ACC112 (cell line): ENCODE results near the gene KRTAP12-4.
"Not testable (repeated sequence)": the region's sequence is repeated elsewhere in the genome, so short reads cannot be mapped to it uniquely, and the experiment has no call there.

Experiments
- H2AFZ ChIP-seq: fragments of 200-600 bp; sonication (generic); one replicate; pipeline ENCODE4 v1.6.0; 2017; ENCODE audit warnings: antibody characterized with exemption, low read length; ENCODE audit not compliant: unreplicated experiment
- H3K27ac ChIP-seq: fragments of 200-600 bp; sonication (generic); 2 replicates; pipeline ENCODE4 v1.5.1; 2014; ENCODE audit warnings: low read depth, mild to moderate bottlenecking, antibody characterized with exemption, low read length, moderate library complexity
- H3K27me3 ChIP-seq: fragments of 200-600 bp; sonication (generic); 2 replicates; pipeline ENCODE4 v1.6.1; 2014; ENCODE audit warnings: mild to moderate bottlenecking, antibody characterized with exemption, low read length, moderate library complexity, mixed read lengths; ENCODE audit not compliant: insufficient read depth
- H3K36me3 ChIP-seq: fragments of 200-600 bp; sonication (generic); 2 replicates; pipeline ENCODE4 v1.6.1; 2016; ENCODE audit warnings: mild to moderate bottlenecking, antibody characterized with exemption, low read length, moderate library complexity, mixed read lengths; ENCODE audit not compliant: insufficient read depth
- H3K4me1 ChIP-seq: fragments of 200-600 bp; sonication (generic); one replicate; pipeline ENCODE4 v1.6.1; 2016; ENCODE audit warnings: low read length, mixed read lengths; ENCODE audit not compliant: insufficient read depth, unreplicated experiment, control insufficient read depth
- H3K4me3 ChIP-seq: fragments of 200-600 bp; sonication (generic); 2 replicates; pipeline ENCODE4 v1.5.1; 2014; ENCODE audit warnings: mild to moderate bottlenecking, low read depth, low read length
- H3K79me2 ChIP-seq: fragments of 200-600 bp; sonication (generic); one replicate; pipeline ENCODE4 v1.6.0; 2016; ENCODE audit warnings: low read length; ENCODE audit not compliant: control insufficient read depth, unreplicated experiment, insufficient read depth

The KRTAP12-4 gene

DNA sequence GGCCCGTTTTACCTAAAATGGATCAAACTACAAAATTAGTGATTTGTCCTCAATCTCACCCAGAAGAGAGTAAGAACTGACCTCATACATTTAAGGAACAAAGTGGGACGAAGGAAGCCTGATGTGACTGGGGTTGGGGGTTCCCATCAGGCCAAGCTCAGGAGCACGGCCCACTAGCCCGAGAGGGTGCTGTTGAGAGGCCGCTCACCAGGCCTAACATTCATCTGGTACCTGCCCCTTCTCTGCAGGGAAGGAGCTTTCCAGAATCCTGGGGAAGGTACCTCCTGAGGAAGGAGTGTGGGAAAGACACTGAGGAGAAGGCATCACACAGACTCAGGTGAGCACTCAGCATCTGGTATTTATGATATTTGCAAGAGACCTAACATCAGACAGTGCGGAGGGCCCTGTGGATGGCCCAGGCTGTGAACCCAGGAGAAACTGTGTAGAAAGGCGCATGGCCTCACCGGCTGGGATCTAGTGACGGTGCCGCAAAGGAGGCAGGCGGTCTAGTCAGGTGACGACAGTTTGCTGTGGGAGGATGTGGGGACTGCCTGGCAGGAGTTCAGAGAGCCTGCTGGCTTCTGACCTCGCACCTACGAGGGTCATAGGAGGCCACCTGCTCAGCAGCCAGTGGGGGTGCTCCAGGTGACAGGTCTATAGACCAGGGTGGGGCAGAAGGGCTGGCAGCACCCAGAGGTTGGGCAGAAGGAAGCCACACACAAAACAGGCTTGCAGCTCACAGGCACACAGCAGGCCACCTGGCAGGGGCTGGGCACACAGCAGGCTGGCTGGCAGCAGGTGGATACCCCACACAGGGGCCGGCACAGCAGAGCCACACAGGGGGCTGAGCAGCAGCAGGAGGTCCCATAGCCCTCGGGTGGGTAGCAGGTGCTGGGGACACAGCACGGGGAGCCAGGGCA, 543 bp downstream of the KRTAP12-4 start:
- no peaks in the 10 kb centered on the region for H3K36me3 ChIP-seq
- no peak overlapping the region for H3K4me3 ChIP-seq
- H2AFZ ChIP-seq = no peak overlapping the region
- H3K27me3 ChIP-seq = peaks cover 18% of the 10 kb centered on the region; the same call in 1 of the 2 replicates
- H3K4me1 ChIP-seq = no peaks in the 10 kb centered on the region
- H3K79me2 ChIP-seq = no peaks in the 10 kb centered on the region
- no peak overlapping the region for H3K27ac ChIP-seq

DNA sequence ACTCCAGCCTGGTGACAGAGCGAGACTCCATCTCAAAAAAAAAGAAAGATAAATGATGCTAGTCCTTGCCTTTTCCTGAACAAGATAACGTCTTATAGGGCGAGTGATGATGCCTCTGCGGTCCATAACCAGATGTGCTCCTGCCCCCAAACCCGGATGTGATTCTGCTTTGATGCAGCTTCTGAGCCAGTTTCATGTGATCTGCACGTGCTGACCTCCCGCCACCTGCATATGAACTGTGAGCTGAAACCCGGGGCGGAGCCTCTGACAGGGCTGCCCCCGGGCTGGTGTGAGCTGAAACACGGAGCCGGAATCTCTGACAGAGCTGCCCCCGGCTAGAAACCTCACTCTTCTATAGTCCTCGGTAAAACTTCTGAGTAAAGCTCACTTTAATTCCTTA, 1.3 kb downstream of the KRTAP12-4 start:
- peaks cover 21% of the 10 kb centered on the region for H3K27me3 ChIP-seq
- H3K36me3 ChIP-seq = no peaks in the 10 kb centered on the region
- H3K27ac ChIP-seq = no peak overlapping the region
- H3K4me1 ChIP-seq = no peaks in the 10 kb centered on the region
- H3K4me3 ChIP-seq = no peak overlapping the region
- H3K79me2 ChIP-seq = no peaks in the 10 kb centered on the region
- no peak overlapping the region for H2AFZ ChIP-seq

DNA sequence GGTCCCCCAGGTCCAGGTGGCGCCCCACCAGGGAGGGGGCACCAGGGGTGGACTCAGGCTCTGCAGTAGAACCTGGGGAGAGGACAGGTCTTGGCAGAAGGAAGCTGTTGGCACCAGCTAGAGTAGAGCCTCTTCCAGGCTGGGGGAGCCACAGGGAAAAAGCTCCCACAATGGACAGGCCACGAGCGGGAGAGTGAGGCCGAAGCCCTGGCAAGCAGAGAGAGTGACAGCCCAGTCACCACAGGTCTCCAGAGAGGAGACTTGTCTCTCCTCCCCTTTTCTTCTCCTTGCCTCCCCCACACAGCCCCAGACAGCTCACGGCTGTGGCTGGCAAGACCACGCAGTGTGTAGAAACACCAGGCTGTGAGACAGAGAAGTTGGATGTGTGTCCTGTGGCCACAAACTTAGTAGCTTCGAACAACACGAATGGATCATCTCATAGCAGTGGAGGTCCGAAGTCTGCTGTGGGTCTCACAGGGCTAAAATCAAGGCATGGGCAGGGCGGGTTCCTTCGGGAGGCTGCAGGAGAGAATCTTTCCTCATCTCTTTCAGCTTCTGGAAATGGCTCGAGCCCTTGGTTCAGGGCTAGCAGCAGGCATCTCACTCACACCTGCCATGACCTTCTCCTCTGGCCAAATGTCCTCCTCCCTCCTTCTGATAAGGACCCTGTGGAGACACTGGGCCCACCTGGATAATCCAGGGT, 3.3 kb downstream of the KRTAP12-4 start:
- no peaks in the 10 kb centered on the region for H3K4me1 ChIP-seq
- H3K27ac ChIP-seq = no peak overlapping the region
- no peaks in the 10 kb centered on the region for H3K36me3 ChIP-seq
- no peak overlapping the region for H2AFZ ChIP-seq
- H3K79me2 ChIP-seq = no peaks in the 10 kb centered on the region
- H3K4me3 ChIP-seq = no peak overlapping the region
- peaks cover 28% of the 10 kb centered on the region for H3K27me3 ChIP-seq

DNA sequence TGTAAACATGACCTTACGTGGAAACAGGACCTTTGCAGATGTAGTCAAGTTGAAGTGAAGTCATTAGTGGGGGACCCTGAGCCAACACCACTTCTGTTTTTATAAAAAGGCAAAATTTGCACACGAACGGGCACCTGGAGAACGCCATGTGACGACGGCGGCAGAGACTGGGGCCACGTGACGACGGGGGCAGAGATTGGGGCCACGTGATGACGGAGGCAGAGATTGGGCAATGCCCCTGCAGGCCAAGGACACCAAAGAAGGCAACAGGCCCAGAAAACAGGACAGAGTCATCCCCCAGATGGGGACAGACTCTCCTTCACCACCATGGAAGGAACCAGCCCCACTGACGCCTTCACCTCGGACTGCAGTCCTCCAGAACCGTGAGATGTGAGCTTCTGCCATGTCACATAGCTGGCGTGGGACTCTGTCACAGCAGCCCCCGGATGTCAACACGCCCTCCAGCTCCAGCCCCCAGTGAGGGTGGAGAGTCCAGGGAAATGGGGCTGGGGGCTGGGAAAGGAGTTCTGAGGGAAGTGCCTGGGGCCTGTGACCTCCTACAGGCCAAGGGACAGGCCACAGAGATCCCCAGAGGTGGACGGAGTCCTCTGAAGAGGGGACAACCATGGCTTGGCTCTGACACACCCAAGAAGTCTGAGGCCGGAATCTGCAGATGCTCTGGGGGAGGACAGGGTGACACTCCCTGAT, 4.0 kb downstream of the KRTAP12-4 start:
- H3K4me1 ChIP-seq = no peaks in the 10 kb centered on the region
- no peak overlapping the region for H3K4me3 ChIP-seq
- H3K27ac ChIP-seq = no peak overlapping the region
- H2AFZ ChIP-seq = no peak overlapping the region
- peaks cover 28% of the 10 kb centered on the region for H3K27me3 ChIP-seq
- H3K36me3 ChIP-seq = no peaks in the 10 kb centered on the region
- no peaks in the 10 kb centered on the region for H3K79me2 ChIP-seq

DNA sequence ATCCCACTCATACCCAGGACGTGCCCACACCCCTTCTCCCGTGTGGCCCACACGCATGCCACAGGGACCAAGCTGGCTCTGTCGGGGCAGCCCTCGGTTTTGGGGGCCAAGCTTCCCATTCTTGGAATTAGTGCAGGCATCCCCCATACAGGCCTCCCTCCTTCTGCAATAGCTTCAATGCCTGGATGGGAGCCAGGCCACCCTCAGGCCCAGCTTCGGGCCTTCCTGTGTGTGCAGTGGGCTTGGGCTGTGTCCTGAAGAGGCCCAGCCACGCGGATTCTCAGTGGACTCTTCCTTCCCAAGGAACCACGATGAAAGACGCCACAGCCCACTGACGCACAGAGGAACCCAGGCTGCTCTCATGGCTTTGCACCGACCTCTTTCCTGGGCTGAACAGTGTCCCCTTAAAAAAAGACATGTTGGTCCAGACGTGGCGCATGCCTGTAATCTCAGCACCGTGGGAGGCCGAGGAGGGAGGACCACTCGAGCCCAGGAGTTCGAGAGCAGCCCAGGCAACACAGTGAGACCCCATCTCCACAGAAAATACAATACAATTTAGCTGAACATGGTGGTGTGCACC, 4.8 kb downstream of the KRTAP12-4 start:
- H3K4me1 ChIP-seq = no peaks in the 10 kb centered on the region
- no peak overlapping the region for H3K27ac ChIP-seq
- peaks cover 28% of the 10 kb centered on the region for H3K27me3 ChIP-seq
- no peaks in the 10 kb centered on the region for H3K36me3 ChIP-seq
- no peak overlapping the region for H2AFZ ChIP-seq
- H3K4me3 ChIP-seq = no peak overlapping the region
- H3K79me2 ChIP-seq = no peaks in the 10 kb centered on the region

DNA sequence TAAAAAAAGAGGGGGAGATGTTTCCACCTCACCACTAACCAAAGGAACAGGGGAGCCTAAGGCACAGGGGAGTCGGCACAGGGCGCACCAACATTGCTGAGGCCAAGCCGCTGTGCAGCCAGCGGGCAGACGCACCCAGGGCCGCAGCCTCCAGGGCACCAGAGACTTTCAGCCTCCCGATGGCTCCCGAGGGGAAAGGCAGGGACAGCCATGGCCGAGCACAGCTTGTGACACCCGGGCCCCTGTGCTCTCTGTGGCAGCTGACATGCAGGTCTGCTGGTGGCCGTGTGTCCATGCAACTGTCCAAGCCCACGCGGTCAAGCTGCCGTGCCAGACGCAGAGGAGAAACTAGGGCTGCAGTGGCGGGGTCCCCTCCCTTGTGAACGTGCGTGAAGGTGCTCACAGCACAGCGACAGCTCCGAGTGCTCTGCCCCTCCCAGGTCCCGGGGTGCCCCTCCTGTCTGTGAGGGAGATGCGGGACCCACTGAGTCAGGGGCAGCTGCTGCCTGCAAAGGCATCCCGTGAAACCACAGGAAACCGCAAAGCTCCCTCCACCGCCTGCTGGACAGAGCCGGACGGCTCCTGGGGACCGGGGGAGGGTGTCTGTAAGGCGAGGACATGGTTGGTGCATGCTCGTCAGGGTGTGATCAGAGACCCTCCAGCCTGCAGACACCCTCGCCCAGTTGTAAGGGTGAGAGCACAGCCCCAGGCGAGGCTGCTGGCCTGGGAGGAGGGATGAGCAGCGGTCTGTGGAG, 5.7 kb downstream of the KRTAP12-4 start:
- Histone ChIP-seq H3K27me3 (peaks cover 28% of the 10 kb centered on the region), H3K36me3 (no peaks in the 10 kb centered on the region), H3K4me3 (no peak overlapping the region), H3K27ac (no peak overlapping the region), H3K4me1 (no peaks in the 10 kb centered on the region), H2AFZ (no peak overlapping the region), H3K79me2 (no peaks in the 10 kb centered on the region)

DNA sequence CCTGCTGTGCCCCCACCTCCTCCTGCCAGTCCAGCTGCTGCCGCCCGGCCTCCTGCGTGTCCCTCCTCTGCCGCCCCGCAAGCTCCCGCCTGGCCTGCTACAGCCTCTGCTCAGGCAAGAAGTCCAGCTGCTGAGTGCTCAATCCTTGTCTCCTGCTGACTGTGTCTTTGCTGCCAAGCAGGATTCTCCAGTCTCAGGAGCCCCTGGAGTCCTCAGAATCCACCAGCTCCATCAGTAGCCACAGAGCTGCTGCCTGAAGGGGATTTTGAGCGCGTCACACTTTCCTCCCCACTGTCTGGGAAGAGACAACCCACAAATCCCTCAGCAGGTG, 7.3 kb downstream of the KRTAP12-4 start:
- no peak overlapping the region for H3K27ac ChIP-seq

DNA sequence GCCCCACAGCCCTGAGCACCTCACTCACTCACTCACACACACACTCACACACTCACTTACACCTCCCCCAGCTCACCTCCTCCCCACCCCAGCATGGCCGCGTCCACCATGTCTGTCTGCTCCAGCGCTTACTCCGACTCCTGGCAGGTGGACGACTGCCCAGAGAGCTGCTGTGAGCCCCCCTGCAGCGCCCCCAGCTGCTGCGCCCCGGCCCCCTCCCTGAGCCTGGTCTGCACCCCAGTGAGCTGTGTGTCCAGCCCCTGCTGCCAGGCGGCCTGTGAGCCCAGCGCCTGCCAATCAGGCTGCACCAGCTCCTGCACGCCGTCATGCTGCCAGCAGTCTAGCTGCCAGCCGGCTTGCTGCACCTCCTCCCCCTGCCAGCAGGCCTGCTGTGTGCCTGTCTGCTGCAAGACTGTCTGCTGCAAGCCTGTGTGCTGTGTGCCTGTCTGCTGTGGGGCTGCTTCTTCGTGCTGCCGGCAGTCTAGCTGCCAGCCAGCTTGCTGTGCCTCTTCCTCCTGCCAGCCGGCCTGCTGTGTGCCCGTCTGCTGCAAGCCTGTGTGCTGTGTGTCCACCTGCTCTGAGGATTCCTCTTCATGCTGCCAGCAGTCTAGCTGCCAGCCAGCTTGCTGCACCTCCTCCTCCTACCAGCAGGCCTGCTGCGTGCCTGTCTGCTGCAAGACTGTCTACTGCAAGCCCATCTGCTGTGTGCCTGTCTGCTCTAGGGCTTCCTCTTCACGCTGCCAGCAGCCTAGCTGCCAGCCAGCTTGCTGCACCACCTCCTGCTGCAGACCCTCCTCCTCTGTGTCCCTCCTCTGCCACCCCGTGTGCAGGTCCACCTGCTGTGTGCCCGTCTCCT, 7.9 kb downstream of the KRTAP12-4 start, which contains the start of gene KRTAP10-11:
Gene KRTAP10-11 (plus strand): TSS at position 49 of the 856 bp plus-strand sequence. CDS start 45 bp downstream, at position 94.
- H2AFZ ChIP-seq, H3K79me2 ChIP-seq, H3K27ac ChIP-seq, H3K4me3 ChIP-seq, H3K4me1 ChIP-seq, H3K36me3 ChIP-seq: not testable (repeated sequence)
- H3K27me3 ChIP-seq = peaks cover 24% of the 10 kb centered on the region

More for the DNA sequence above, 7.3 kb downstream of the KRTAP12-4 start:
- H3K79me2 ChIP-seq = no peaks in the 10 kb centered on the region
- H2AFZ ChIP-seq = no peak overlapping the region
- no peaks in the 10 kb centered on the region for H3K36me3 ChIP-seq
- no peaks in the 10 kb centered on the region for H3K4me1 ChIP-seq
- peaks cover 24% of the 10 kb centered on the region for H3K27me3 ChIP-seq
- no peak overlapping the region for H3K4me3 ChIP-seq

DNA sequence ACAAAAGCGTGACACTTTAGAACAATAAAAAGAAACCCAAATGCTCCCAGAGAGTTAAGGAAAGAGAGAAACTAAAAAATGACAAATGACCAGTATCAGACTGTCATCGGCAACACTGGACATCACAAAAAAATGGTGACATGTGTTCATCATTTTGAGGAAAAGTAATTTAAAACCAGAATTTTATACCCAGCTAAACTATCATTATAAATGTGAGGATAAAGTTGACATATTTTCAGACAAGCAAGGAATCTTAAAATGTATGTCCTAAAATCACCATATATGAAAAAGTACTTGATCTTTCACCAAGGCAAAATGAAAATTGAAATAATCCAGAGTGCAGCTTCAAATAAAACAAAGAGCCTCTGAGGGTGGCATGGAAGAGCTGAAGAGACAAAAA, 9.6 kb downstream of the KRTAP12-4 start:
- peaks cover 19% of the 10 kb centered on the region for H3K27me3 ChIP-seq
- no peak overlapping the region for H3K27ac ChIP-seq
- no peak overlapping the region for H2AFZ ChIP-seq
- H3K79me2 ChIP-seq = no peaks in the 10 kb centered on the region
- no peaks in the 10 kb centered on the region for H3K4me1 ChIP-seq
- H3K36me3 ChIP-seq = no peaks in the 10 kb centered on the region
- no peak overlapping the region for H3K4me3 ChIP-seq
